ENCODE data around the gene ZNF587.

The ZNF587 gene

DNA sequence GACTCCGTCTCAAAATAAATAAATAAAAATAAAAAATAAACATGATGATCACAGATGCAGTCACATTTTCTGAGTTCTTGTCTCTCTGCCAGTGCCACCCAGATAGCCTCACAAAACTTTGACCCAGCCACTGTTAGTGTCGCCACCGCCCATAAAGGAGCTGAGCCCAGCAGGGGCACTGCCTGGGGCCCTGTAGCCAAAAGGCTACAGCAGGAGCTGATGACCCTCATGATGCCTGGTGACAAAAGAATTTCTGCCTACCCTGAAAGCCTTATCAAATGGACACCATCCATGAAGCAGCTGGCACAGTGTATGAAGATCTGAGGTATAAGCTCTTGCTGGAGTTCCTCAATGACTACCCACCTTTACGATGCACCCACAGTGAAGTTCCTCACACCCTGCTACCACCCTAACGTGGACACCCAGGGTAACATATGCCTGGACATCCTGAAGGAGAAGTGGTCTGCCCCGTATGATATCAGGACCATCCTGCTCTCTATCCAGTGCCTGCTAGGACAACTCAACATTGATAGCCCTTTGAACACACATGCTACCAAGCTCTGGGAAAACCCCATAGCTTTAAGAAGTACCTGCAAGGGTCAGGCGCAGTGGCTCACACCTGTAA is 18.3 kb downstream of the ZNF587 start:
- TF ChIP-seq EP300 (IDR thresholded peaks at IDR 0.05; ENCODE audit: borderline replicate concordance): no peak
- no peak for TF ChIP-seq RAD21 (IDR thresholded peaks at IDR 0.05; ENCODE audit: low read depth)
- TF ChIP-seq EGR1 (IDR thresholded peaks at IDR 0.05): no peak
- no peak for TF ChIP-seq TAF1 (IDR thresholded peaks at IDR 0.05; ENCODE audit: low read depth)
- no peak for TF ChIP-seq ZBTB7A (IDR thresholded peaks at IDR 0.05; ENCODE audit: low read depth)
- TF ChIP-seq FOXM1 (IDR thresholded peaks at IDR 0.05; ENCODE audit: borderline replicate concordance, low read depth): no peak
- TF ChIP-seq, protein P1, sequence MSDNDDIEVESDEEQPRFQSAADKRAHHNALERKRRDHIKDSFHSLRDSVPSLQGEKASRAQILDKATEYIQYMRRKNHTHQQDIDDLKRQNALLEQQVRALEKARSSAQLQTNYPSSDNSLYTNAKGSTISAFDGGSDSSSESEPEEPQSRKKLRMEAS (IDR thresholded peaks at IDR 0.05): no peak
- no peak for TF ChIP-seq NFIC (IDR thresholded peaks at IDR 0.05)
- TF ChIP-seq, protein P2, sequence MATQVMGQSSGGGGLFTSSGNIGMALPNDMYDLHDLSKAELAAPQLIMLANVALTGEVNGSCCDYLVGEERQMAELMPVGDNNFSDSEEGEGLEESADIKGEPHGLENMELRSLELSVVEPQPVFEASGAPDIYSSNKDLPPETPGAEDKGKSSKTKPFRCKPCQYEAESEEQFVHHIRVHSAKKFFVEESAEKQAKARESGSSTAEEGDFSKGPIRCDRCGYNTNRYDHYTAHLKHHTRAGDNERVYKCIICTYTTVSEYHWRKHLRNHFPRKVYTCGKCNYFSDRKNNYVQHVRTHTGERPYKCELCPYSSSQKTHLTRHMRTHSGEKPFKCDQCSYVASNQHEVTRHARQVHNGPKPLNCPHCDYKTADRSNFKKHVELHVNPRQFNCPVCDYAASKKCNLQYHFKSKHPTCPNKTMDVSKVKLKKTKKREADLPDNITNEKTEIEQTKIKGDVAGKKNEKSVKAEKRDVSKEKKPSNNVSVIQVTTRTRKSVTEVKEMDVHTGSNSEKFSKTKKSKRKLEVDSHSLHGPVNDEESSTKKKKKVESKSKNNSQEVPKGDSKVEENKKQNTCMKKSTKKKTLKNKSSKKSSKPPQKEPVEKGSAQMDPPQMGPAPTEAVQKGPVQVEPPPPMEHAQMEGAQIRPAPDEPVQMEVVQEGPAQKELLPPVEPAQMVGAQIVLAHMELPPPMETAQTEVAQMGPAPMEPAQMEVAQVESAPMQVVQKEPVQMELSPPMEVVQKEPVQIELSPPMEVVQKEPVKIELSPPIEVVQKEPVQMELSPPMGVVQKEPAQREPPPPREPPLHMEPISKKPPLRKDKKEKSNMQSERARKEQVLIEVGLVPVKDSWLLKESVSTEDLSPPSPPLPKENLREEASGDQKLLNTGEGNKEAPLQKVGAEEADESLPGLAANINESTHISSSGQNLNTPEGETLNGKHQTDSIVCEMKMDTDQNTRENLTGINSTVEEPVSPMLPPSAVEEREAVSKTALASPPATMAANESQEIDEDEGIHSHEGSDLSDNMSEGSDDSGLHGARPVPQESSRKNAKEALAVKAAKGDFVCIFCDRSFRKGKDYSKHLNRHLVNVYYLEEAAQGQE (IDR thresholded peaks at IDR 0.05; ENCODE audit: low read depth): no peak
- TF ChIP-seq TEAD4 (IDR thresholded peaks at IDR 0.05): no peak
- TF ChIP-seq CEBPB (IDR thresholded peaks at IDR 0.05): no peak
- no peak for TF ChIP-seq YY1 (IDR thresholded peaks at IDR 0.05; ENCODE audit: low read depth)
- TF ChIP-seq TCF12 (IDR thresholded peaks at IDR 0.05; ENCODE audit: low read depth): no peak

DNA sequence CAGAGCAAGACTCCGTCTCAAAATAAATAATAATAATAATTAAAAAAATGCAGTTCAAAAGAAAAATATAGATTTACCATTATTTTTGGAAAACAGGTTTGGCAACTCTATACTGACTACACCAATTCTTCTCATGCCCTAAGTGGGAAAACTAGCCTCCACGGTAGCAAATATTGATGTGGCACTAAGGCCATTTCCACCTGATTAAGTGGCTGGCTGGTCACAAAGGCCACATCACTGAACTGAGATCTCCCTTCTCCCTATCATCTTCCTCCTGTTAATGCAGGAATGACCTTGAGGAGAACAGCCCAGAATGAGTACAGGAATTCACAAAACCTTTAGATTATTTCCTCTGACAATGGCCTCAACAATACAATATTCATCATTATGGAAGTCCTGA is 20.6 kb downstream of the ZNF587 start:
- no peak for TF ChIP-seq TCF12 (IDR thresholded peaks at IDR 0.05; ENCODE audit: low read depth)
- TF ChIP-seq, protein P3, sequence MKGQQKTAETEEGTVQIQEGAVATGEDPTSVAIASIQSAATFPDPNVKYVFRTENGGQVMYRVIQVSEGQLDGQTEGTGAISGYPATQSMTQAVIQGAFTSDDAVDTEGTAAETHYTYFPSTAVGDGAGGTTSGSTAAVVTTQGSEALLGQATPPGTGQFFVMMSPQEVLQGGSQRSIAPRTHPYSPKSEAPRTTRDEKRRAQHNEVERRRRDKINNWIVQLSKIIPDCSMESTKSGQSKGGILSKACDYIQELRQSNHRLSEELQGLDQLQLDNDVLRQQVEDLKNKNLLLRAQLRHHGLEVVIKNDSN (IDR thresholded peaks at IDR 0.05): no peak
- no peak for TF ChIP-seq YY1 (IDR thresholded peaks at IDR 0.05; ENCODE audit: low read depth)
- no peak for TF ChIP-seq ZBTB7A (IDR thresholded peaks at IDR 0.05; ENCODE audit: low read depth)
- TF ChIP-seq NFIC (IDR thresholded peaks at IDR 0.05): no peak
- TF ChIP-seq, protein P1 (IDR thresholded peaks at IDR 0.05): no peak
- TF ChIP-seq CREB1 (IDR thresholded peaks at IDR 0.05; ENCODE audit: low read depth): no peak
- TF ChIP-seq EGR1 (IDR thresholded peaks at IDR 0.05): no peak
- TF ChIP-seq CEBPB (IDR thresholded peaks at IDR 0.05): no peak

DNA sequence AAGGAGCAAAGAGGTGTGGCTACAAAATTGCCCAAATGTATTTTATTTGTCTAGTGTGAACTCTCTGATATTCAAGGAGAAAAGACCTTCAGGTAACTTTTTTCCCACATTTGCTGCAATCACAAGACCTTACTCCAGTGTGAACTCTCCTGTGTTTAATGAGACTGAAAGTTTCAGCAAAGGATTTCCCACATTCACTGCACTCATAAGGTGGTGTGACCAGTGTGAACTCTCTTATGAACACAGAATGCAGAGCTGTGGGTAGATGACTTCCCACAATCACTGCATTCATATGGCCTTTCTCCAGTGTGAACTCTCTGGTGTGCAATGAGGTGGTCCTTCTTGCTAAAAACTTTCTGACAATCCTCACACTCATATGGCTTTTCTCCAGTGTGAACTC is 22.8 kb downstream of the ZNF587 start:
- no peak for TF ChIP-seq ZBTB7A (IDR thresholded peaks at IDR 0.05; ENCODE audit: low read depth)
- TF ChIP-seq, protein P2 (IDR thresholded peaks at IDR 0.05; ENCODE audit: low read depth): no peak
- no peak for TF ChIP-seq TAF1 (IDR thresholded peaks at IDR 0.05; ENCODE audit: low read depth)
- no peak for TF ChIP-seq CREB1 (IDR thresholded peaks at IDR 0.05; ENCODE audit: low read depth)
- no peak for TF ChIP-seq CEBPB (IDR thresholded peaks at IDR 0.05)

DNA sequence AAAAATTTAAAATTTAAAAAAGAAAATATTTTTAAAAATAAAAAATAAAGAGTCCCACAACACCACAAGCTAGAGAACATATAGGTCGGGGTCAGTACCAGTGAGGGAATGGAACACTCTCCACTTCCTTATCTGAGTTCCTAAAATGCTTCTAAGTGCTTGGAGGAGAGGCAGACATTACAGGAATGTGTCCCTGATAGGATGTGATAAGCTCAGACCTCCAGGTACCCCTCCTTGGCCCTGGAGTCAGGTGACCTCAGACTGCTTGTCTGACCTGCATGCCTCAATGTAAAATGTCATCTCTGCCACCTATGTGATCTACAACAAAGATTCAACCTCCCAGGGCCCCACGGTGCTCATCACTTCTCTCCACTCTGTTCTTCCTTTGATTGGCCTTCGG is 36.4 kb downstream of the ZNF587 start:
- TF ChIP-seq EGR1 (IDR thresholded peaks at IDR 0.05) (no peak), RAD21 (IDR thresholded peaks at IDR 0.05; ENCODE audit: low read depth) (no peak), EP300 (IDR thresholded peaks at IDR 0.05; ENCODE audit: borderline replicate concordance) (no peak), YY1 (IDR thresholded peaks at IDR 0.05; ENCODE audit: low read depth) (no peak)

DNA sequence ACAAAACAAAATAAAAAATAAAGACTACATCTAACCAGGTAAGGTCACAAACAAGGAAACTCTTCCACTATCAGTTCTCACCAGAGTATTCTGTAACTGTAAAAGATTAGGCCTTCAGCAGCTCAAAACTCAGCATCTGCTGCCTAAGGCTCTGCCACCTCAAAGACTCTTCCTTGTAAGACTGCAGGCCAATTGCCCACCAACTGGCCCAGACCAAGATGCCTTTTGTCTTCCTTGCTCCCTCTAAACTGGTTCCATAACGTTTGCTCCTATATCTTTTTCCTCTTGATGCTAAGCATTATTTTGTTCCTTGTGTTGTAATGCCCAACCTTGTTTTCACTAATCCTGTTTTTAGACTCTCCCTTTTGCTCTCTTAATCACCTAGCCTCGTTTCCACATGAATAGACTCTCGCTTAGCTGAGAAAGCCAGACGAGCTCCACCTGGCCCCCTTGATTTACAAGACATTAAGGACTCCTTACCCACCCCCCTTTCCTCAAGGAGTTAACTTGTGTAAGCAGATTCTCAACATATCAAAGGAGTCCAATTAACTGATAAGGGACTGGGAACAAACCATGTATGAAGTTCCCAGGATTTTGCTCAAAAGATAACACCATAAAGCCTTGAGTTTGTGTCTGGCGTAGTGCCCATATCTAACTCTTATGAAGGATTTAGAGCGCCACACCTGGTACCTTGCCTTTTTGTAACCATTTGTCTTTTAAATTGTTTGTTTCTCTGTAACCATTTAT is 37.7 kb downstream of the ZNF587 start:
- TF ChIP-seq, protein P3 (IDR thresholded peaks at IDR 0.05): no peak
- no peak for TF ChIP-seq TAF1 (IDR thresholded peaks at IDR 0.05; ENCODE audit: low read depth)
- no peak for TF ChIP-seq RAD21 (IDR thresholded peaks at IDR 0.05; ENCODE audit: low read depth)

DNA sequence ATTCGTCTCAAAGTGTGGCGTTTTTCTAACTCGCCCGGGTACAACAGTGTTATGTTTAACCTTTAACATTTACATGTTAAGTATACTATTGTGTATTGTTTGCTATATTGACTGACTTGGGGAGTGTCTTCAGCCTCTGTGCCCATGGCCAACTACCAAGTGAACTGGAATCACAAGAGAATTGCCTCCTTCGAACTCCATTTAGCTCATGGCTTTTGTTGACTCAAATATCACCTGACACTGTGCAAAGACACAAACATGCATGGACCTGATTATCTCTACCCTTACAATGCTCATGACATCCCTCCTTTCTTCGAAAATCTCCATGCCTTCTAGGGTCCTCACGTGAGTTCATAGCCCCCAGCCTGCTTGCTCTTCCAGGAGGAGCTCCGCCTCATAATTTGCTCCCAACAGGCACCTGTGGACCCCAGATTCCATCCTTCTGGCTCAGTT is 38.5 kb downstream of the ZNF587 start:
- TF ChIP-seq EP300 (IDR thresholded peaks at IDR 0.05; ENCODE audit: borderline replicate concordance) (no peak), NFIC (IDR thresholded peaks at IDR 0.05) (no peak), CREB1 (IDR thresholded peaks at IDR 0.05; ENCODE audit: low read depth) (no peak), FOXM1 (IDR thresholded peaks at IDR 0.05; ENCODE audit: borderline replicate concordance, low read depth) (no peak), YY1 (IDR thresholded peaks at IDR 0.05; ENCODE audit: low read depth) (no peak), RAD21 (IDR thresholded peaks at IDR 0.05; ENCODE audit: low read depth) (no peak), TCF12 (IDR thresholded peaks at IDR 0.05; ENCODE audit: low read depth) (no peak)
- TF ChIP-seq, protein P1 (IDR thresholded peaks at IDR 0.05): no peak
